T-helper 2 cell treated with Interferon-gamma antibody and Interleukin-4, amounts not matched to agents 100 ng/mL and 5 ng/mL, for 36 hours (primary cell): Measurements from ENCODE around the gene DNAJB1. TPM values are rescaled to one million over a fixed set of nuclear protein-coding genes. Genes with fewer than 3 reads are reported as not detected.
"Not testable (repeated sequence)": the region's sequence is repeated elsewhere in the genome, so short reads cannot be mapped to it uniquely, and the experiment has no call there.

Experiments
- intact Hi-C: fragments of 100-400 bp; cut with micrococcal nuclease; formaldehyde crosslinking; loops from one replicate; pipeline ENCODE4 v1.15.1; 2023
- total RNA-seq: library from RNA; stranded (reverse); gene quantifications from 2 replicates; pipeline ENCODE4 v1.2.3, GENCODE V29; 2022

DNAJB1 gene
- total RNA-seq, 1 donor from 2014 or later: 103 TPM

DNA sequence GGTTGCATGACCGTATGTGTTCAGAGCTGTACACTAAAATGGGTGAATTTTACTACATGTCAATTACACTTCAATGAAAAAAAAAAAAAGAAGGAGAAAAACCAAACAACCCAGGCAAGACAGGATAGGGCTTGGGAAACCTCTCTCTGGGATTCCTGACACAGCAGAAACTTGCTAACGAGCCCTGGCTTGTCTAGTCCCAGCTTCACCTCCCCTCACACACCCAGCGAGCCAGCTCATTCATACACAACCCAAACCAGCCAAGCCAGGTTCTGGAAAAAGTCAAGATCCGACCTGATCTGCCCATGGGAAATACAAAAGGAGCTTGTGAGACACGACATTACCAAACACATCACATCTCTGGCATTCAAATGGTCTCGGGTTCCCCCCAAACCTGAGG, 7.5 kb upstream of the DNAJB1 start:
- intact Hi-C loops: no loop called here

DNA sequence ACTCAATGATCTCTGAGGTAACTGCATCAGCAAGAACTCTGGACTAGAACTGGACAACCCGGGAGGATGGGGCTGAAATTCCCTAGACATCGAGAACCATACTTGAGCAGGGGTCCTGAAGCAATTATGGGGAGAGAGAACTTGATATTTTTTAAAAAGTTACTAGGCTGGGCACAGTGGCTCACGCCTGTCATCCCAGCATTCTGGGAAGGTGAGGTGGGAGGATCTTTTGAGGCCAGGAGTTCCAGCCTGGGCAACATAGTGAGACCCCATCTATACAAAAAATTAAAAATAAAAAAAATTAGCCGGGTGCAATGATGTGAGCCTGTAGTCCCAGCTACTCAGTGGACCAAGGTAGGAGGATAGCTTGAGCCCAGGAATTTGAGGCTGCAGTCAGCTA, 2.3 kb upstream of the DNAJB1 start:
- intact Hi-C loops: no loop called here

DNA sequence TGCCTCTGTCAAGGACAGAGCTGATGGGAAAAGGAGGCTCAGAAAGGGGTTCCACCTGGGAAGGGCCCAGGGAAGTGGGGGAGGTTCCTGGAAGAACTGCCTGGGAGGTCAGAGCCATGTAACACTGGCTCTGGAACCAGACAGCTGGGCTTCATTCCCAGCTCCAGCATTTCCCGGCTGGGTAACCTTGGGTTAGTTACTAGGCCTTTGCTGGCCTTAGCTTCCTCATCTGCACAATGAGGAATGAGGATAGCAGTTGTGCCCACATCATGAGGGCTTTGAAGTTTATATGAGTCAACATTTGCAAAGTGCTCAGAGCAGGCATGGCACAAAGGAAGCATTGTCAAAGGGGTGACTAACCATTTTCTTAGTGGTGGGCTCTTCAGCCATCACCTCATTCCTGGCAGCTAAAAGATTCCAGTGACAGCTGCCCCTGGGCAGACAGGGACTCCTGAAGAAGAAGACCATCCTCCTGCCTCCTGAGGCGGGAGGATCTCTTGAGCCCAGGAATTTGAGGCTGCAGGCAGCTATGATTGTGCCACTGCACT, 1.7 kb upstream of the DNAJB1 start:
- intact Hi-C loops: no loop called here

DNA sequence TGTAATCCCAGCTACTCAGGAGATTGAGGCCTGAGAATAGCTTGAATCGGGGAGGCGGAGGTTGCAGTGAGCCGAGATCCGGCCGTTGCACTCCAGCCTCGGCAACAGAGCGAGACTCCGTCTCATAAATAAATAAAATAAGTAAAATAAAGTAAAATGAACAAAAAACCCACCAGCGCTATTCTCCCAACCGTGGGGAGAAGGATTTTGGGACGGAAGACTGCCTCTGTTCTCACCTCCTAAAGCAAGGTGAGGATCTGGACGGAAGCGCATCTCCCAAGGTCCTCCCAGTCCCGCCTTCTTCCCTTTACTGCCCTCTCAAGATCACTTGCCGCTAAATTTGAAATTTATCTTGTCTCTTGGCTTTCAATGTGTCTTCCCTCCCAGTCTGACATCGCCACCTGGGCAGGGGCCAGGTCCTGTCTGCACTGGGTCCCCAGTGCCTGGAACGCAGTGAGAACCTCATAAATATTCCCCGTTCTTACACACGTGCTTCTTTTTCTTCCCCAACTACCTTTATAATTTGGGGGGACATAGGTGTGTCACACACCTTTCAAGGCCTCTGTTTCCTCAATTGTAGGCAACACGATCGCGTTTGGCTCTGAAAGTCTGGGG, 1.2 kb upstream of the DNAJB1 start:
- intact Hi-C loops: no loop called here

DNA sequence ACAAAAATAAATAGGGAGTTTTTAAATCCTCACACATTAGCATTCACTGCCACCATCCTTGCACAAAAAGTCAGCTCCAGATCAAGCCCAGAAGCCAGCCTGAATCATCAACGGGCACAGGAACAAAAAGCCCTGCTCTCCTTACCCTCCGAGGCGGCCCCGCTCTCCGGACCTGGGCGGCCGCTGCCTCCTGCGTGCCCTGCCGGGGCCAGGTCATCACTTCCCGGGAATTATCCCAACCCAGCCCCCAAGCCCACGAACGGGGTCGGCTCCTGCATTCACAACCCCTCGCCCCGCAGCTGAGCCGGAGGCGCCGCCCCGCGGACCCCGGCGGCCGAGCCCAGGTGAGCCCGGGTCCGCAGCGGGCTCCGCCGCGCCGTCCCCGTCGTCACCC, 754 bp downstream of the DNAJB1 start:
- intact Hi-C loops: no loop called here

DNA sequence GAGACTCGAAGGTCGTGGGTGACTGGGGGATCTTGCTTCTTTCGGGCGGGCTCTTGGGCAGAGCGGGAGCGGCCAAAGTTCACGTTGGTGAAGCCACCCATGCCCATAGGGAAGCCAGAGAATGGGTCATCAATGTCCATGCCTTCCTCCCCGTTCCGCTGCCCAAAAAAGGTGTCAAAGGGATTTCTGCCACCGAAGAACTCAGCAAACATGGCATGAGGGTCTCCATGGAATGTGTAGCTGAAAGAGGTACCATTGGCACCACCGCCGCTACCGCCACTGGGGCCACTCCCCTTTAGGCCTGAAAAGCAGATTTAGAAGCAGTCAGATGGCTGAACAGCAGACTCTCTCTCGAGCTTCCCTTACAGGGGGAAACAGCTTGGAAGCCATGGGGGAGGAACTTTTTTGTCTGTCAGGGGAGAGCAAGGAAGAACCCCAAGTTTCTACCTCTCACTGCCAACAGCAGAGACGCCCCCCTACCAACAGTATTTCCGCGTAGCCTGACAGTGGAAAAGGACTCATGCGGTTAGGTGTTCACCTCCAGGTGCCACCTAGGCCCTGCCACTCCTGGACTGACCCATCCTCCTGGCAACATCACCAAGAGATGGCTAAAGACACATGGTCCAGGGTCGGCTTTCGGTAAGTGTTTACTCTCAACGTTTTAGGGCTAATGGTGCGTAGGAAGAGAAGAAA, 1.3 kb downstream of the DNAJB1 start:
- intact Hi-C loops: no loop called here

DNA sequence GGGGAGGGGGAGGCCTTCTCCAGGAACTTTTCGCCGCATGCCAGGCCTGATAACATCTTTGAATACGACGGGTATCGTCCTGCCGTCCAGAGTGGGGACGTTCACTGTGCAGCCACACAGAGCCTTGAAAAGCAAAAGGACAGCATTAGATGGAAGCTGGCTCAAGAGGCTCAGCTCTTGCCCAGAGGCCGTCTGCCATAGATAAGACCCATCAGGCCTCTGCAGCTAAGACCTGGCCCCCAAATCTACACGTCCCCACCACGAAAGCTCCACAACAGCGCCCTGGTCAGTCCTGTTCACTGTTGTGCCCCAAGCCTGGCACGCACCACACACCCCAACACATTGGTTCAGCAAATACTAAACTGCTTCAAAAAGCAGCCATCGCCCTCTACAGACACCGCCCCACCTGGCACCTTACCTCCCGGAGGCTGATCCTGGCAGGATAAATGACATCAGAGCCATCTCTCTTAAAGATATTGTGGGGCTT, 2.1 kb downstream of the DNAJB1 start:
- intact Hi-C loops: no loop called here

DNA sequence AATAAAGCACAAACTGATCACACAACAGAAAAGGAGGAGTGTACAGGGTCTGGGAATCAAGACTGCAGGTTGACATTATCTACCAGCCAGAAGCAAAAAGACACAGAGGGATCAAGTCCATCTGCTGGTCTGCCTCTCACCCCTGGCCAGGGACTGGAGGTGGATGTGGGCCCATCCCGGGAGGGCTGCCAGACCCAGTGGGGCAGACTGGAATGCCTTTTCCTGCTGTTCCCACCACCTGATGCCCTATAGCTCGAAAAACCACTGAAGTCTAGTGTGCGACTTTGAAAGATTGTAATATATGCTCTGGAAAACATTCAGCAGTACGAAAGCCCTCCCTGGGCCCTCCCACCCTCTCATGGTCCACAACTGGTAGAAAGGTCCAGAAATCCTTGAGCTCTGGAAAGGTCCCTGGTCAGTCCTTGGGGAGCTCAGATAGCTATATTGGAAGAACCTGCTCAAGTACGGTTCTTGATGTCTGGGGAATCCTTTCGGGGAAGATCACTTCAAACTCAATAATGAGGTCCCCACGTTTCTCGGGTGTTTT, 2.6 kb downstream of the DNAJB1 start:
- intact Hi-C loops: no loop called here

DNA sequence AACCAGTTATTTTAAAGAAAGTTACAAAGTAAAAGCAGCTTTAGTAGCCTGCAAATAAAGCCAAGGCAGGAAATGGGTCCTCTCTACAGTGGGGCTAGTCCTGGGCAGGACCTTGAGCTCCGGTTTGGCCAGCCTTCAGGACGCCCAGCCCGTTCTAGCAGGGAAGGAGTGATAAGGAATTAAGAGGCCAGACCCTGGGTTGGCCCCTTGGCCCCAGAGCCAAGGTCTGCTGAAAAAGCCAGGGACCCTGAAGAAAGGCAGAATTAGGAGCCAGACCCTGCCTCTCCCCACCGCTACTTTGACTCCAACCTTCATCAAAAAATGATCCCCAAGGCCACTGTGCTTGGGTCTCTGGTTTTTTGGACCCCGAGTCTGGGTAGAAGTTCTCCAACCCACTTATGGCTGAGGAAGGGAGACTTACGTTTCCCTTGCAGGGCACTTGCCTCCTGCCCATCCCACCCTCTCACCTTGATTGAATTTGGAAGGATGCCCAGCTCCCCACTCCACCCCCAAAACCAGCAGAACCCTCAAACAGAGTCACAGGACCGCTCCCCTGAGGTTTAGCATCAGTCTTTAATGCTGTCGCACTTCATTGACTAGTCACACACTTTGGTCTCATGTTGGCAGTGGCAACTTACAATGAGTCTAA, 3.9 kb downstream of the DNAJB1 start:
- intact Hi-C loops: no loop called here

DNA sequence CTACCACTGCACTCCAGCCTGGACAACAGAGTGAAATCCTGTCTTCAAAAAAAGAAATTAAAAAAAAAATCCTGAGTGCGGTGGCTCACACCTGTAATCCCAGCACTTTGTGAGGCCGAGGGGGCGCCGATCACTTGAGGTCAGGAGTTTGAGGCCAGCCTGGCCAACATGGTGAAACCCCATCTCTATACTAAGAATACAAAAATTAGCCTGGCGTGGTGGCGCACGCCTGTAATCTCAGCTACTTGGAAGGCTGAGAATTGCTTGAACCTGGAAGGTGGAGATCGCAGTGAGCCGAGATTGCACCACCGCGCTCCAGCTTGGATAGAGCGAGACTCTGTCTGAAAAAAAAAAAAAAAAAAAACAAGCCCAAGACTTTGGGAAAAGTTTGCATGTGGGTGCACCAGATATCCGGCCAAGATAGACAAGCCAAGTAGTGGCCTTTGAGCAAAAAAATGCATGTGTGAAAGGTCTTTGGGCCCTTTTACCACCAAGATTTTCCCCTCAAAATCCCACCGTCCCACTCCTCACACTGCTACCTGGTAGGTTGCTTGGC, 5.7 kb downstream of the DNAJB1 start:
- intact Hi-C loops: no loop called here

DNA sequence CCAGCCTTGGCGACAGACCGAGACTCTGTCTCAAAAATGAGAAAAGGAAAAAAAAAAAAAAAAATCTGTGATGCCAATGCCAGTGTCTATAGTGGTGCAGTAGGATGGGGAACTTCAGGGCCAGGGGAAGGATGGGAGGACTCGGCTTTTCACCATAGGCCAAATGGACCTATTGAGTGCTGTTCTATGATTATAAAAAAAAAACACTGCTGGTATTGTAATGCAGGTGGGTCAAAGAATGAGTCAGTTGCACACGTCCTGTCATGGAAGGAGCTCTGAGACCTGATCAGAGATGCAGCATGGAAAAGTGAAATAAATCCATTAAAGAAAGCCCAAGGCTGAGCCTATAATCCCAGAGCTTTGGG, 7.0 kb downstream of the DNAJB1 start:
- intact Hi-C loops: no loop called here

DNA sequence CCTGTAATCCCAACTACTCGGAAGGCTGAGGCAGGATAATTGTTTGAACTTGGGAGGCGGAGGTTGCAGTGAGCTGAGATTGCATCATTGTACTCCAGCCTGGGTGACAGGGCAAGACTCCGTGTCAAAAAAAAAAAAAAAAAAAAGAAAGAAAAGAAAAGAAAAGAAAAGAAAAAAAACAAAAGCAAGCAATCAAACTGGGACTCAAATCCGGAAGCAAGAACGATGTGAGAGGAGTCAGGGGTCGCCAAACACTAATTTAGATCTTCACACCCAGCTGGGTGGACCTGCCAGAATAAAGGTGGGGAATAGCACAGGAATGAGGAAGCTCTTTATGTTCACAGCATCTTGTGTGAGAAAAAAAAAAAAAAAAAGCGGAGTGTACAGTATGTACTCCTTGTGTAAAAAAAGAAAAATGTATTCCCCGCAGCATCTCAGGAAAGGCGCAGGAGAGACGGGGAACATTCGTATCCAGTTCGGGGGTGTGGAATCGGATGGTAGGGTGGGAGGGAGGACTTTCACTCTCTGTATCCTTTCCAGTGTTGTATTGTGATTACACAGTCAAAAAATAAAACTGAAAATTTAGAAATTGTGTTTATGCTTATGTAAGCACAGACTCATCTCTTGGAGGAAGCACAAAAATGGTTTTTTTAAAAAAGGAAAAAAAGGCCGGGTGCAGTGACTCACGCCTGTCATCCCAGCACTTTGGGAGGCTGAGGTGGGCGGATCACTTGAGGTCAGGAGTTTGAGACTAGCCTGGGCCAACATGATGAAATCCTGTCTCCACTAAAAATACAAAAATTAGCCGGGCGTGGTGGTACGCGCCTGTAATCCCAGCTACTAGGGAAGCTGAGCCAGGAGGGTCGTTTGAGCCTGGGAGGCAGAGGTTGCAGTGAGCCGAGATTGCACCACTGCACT, 7.6 kb downstream of the DNAJB1 start:
- intact Hi-C loops: no loop called here

DNA sequence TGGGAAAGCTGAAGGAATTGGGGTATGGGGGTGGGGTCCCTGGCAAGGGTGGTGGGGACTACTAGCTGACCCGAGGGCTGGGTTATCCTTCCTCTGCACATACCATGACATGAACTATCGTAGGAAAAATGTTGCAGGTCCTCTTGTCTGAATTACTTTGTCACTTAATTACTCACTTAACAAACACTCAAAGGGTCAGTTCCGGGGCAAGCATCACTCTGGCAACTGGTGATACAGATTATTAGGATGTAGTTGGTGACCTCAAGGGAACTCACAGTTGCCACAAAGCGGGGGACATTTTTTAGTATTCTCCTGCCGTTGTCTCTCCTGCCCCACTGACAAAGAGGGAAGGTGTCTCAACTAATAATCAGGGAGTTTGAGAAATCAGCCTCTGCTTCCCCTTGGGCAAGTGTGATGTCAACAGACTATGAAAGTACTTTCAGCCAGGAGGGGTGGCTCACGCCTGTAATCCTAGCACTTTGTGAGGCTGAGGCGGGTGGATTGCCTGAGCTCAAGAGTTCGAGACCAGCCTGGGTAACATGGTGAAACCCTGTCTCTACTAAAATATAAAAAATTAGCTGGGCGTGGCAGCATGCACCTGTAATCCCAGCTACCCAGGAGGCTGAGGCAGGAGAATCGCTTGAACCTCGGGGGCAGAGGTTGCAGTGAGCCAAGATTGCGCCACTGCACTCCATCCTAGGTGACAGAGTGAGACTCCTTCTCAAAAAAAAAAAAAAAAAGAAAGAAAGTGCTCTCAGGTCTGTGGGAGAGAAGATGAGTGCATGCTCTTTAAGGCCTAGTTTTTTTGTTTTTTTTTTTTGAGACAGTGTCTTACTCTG, 10.3 kb downstream of the DNAJB1 start:
- intact Hi-C loops: loop anchor here (2.0 to 5.0 kb wide), 2 partner anchors 15 to 44 kb away; no protein-coding TSS in a partner anchor

DNA sequence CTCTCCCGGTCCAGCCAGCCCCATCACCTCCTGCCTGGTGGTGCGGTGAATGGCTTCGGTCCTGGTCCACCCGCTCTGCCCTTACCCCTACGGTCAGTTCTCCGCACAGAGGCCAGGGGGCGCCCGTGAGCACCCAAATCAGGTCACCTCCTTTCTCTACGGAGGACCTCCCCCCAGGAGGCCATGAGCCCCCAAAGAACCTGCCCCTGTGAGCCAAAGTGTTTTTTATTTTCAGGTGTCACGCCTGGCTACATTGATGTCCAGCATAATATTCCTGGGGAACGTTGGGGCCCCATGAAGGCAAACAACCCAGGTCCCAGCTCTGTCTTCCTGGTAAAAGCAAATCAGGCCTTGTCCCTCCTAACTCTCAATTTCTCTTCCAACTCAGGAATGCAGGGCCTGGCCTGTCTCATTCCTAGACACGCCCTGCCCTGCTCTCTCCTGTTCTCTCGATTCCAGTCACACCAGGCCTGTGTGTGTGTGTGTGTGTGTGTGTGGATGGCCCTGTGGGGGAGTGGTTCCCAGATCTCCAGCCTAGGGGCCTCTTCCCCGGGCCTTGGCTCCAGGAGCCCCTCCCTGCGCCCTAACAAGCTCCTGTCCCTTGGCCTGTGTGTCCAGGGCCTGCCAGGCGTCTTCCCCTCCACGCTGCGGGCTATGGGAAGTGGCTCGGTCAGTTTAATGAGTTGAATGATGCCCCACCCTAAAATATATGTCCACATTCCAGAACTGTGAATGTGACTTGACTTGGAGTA, 12.5 kb downstream of the DNAJB1 start:
- intact Hi-C loops: loop anchor here (1.0 to 5.0 kb wide), 3 partner anchors 13 to 47 kb away; partner anchors contain the start of gene DNAJB1

DNA sequence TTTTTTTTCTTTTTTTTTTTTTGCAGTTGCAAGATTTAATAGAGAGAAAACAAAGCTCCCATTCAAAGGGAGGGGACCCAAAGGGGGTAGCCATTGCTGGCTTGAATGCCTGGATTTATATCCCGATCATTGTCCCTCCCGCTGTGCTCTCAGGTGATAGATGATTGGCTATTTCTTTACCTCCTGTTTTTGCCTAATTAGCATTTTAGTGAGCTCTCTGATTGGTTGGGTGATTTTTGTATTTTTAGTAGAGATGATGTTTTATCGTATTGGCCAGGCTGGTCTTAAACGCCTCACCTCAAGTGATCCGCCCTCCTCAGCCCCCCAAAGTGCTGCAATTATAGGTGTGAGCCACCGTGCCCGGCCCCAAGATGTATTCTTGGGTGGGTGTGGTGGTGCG, 13.6 kb downstream of the DNAJB1 start:
- intact Hi-C loops: not testable (repeated sequence)

DNA sequence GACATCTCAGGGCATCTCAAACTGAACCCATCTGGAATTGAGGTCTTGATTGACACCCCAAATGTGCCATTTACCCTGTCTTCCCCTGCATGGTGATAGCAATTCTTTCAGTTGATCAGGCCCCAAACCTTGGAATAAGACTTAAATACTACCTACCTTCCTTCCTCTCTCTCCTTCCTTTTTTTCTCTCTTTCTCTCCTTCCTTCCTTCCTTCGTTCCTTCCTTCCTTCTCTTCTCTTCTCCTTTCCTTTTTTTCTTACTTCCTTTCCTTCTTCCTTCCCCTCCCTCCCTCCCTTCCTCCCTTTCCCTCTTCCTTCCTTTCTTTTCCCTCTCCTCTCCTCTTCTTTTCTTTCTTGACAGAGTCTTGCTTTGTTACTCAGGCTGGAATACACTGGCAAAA, 14.9 kb downstream of the DNAJB1 start:
- intact Hi-C loops: no loop called here

DNA sequence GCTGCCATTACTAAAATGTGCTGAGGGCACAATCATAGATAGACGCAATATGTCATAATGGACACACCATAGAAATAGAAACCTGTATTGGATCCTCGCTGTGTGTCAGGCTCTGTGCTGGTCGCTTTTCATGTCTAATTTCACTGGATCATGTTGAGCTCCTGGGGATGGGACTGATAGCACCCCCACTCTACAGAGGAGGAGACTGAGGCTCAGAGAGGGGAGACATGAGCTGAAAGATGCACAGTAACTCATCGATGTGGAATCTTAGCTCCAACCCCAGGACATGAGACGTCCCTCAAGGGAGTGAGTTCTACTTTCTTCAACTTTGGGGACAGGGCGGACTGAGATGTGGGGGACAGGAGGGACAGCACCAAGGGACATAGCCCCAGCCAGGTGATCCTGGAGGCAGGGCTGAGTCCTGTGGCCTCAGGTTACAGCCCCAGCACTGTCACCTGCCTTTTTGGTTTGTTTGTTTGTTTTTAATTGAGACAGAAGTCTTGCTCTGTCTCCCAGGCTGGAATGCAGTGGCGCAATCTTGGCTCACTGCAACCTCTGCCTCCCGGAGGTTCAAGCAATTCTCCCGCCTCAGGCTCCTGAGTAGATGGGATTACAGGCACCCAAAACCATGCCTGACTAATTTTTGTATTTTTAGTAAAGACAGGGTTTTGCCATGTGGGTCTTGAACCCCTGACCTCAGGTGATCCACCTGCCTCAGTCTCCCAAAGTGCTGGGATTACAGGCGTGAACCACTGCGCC, 15.7 kb downstream of the DNAJB1 start:
- intact Hi-C loops: no loop called here
